Common myeloid progenitor, CD34-positive (primary cell): ENCODE results near the gene CITED4.

Source experiments
- CTCF ChIA-PET: fragments of 350-600 bp; sonication (Branson Sonifier 250); formaldehyde crosslinking; loops from one replicate; lab custom pipeline; 2021; ENCODE audit warnings: antibody characterized with exemption; lab: Charles Lee
- POLR2A ChIA-PET: fragments of 350-600 bp; sonication (Branson Sonifier 250); formaldehyde crosslinking; loops from one replicate; lab custom pipeline; 2021; ENCODE audit warnings: antibody characterized with exemption; lab: Charles Lee
- DNase-seq, 3 donors: peaks; one replicate each; pipeline versions ENCODE4 v3.0.0 to v3.0.0-alpha.2; 2013
- H3K27ac ChIP-seq, 2 experiments: 1 replicate in 1 of 2; 2 replicates in 1 of 2; pipeline ENCODE4 v1.7.0; 2013; ENCODE audit warnings: inconsistent platforms in 2 of 2, low read length in 2 of 2, mild to moderate bottlenecking in 2 of 2, low read depth in 1 of 2, moderate library complexity in 1 of 2; ENCODE audit not compliant: severe bottlenecking in 2 of 2, insufficient read depth in 1 of 2, poor library complexity in 1 of 2
- H3K27me3 ChIP-seq, 5 experiments: replicated peaks in 2 of 5; 1 replicate in 3 of 5; 2 replicates in 2 of 5; pipeline versions ENCODE4 v1.6.1 to v1.7.0; 2013; ENCODE audit warnings: low read length in 4 of 5, mild to moderate bottlenecking in 2 of 5, moderate library complexity in 2 of 5, inconsistent platforms in 1 of 5; ENCODE audit not compliant: insufficient read depth in 5 of 5, control insufficient read depth in 4 of 5
- H3K36me3 ChIP-seq, 4 experiments: 1 replicate in 2 of 4; 2 replicates in 2 of 4; pipeline versions ENCODE4 v1.6.1 to v1.7.0; 2013; ENCODE audit warnings: low read length in 3 of 4, control low read depth in 1 of 4, mild to moderate bottlenecking in 1 of 4; ENCODE audit not compliant: control insufficient read depth in 4 of 4, insufficient read depth in 4 of 4
- H3K4me1 ChIP-seq, 4 experiments: 1 replicate in 3 of 4; 2 replicates in 1 of 4; pipeline versions ENCODE4 v1.6.1 to v1.7.1; 2013; ENCODE audit warnings: low read length in 3 of 4, mild to moderate bottlenecking in 3 of 4, control low read depth in 1 of 4, inconsistent platforms in 1 of 4, moderate library complexity in 1 of 4; ENCODE audit not compliant: control insufficient read depth in 4 of 4, insufficient read depth in 4 of 4; ENCODE audit errors: control extremely low read depth in 1 of 4
- H3K4me3 ChIP-seq, 7 experiments: 1 replicate in 4 of 7; 2 replicates in 3 of 7; pipeline versions ENCODE4 v1.5.1 to v1.7.0; 2013; ENCODE audit warnings: mild to moderate bottlenecking in 7 of 7, low read length in 6 of 7, moderate library complexity in 6 of 7, inconsistent platforms in 2 of 7, low read depth in 2 of 7, control low read depth in 1 of 7; ENCODE audit not compliant: insufficient read depth in 4 of 7, control insufficient read depth in 1 of 7; ENCODE audit errors: extremely low read depth in 1 of 7
- H3K9me3 ChIP-seq, 5 experiments: 1 replicate in 4 of 5; 2 replicates in 1 of 5; pipeline versions ENCODE4 v1.6.1 to v1.7.1; 2013; ENCODE audit warnings: low read length in 4 of 5, mild to moderate bottlenecking in 2 of 5, inconsistent platforms in 1 of 5, low read depth in 1 of 5, moderate library complexity in 1 of 5; ENCODE audit not compliant: control insufficient read depth in 4 of 5, insufficient read depth in 2 of 5; ENCODE audit errors: control extremely low read depth in 1 of 5
- WGBS: methylation state at CpG from one replicate; pipeline ENCODE4 v1.1.5; 2013; ENCODE audit not compliant: insufficient coverage; 5-methylcytosine and 5-hydroxymethylcytosine counted together

CITED4 gene

DNA sequence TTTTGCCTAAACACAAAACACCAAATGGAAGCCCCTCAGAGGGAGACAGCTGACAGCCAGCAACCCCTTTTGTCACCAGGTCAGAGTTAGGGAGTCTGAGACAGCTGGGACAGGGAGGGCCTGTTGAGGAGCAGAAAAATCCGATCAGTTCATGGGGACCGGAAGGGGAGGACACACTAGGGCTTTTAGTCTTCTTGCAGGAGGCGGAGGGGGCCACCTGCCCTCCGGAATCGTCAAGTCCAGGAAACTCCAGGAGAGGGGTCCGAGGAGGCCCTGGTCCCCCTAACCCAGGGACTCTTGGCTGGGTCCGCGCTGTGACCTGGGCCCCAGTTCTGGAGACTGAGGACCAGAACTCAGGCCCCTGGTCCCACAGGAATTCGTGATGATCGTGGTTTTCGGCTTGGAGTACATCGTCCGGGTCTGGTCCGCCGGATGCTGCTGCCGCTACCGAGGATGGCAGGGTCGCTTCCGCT lies 44.3 kb downstream of the CITED4 start:
- peaks cover 0 to 28% (median 20%) of the 10 kb centered on the region in 4 experiments for H3K4me1 ChIP-seq
- peak in 1 of 3 donors; percentile 56 for DNase-seq
- no peaks in the 10 kb centered on the region for H3K9me3 ChIP-seq
- ChIA-PET POLR2A (no interaction called here), CTCF (interaction anchor here (1.5 to 3.4 kb wide), 2 partner anchors 32 to 43 kb away, joined by 7 to 10 read pairs; no protein-coding TSS in a partner anchor)
- H3K36me3 ChIP-seq = no peaks in the 10 kb centered on the region
- peak overlapping the region in 4 of 7 experiments; percentile 25 to 69 (median 52) for H3K4me3 ChIP-seq
- H3K27ac ChIP-seq = no peak overlapping the region
- WGBS = 35% methylated on average over 19 of the region's 19 CpGs
- peaks cover 0 to 23% (median 16%) of the 10 kb centered on the region in 5 experiments for H3K27me3 ChIP-seq

DNA sequence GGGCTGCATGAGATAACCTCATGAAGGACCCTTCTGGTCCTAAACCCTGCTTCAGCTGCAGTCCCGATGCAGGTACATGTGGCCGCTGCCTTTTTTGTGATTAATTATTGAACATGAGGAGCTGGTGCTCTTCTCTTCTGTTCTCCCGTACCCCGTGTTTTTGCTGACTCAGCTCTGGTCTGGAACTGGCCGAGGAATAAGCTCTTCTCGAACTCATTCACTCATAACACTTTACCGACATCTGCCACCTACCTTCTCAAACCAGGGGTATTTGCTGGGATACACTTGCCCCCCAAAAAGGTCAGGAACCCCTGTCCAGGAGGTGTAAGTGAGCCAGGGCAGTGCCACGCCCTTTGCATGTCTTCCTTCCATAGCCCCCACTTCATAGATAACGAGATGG lies 46.7 kb downstream of the CITED4 start:
- no peak overlapping the region for H3K4me3 ChIP-seq
- ChIA-PET POLR2A (no interaction called here), CTCF (interaction anchor here (1.8 to 3.4 kb wide), 2 partner anchors 11 to 41 kb away, joined by 6 to 10 read pairs; no protein-coding TSS in a partner anchor)
- H3K4me1 ChIP-seq = peaks cover 0 to 18% (median 14%) of the 10 kb centered on the region in 4 experiments
- no peak for DNase-seq
- no peak overlapping the region for H3K27ac ChIP-seq
- peaks cover 0 to 23% (median 16%) of the 10 kb centered on the region in 5 experiments for H3K27me3 ChIP-seq
- WGBS = 100% methylated on average over 2 of the region's 9 CpGs
- no peaks in the 10 kb centered on the region for H3K36me3 ChIP-seq
- H3K9me3 ChIP-seq = no peaks in the 10 kb centered on the region
